Right lobe of liver (tissue), 6 donors: ENCODE measurements around the gene KISS1R. TPM values are rescaled to one million over a fixed set of nuclear protein-coding genes. Genes with fewer than 3 reads are reported as not detected.

Experiments used
- ATAC-seq, 4 donors: fragments of 200-7000 bp; cut with Tn5 transposase; one replicate each; pipeline ENCODE4 v1.9.1; 2020; ENCODE audit warnings: mild to moderate bottlenecking in 4 of 4, moderate library complexity in 4 of 4
- DNase-seq, 3 donors: peaks; one replicate each; pipeline ENCODE4 v3.0.0-alpha.2; 2020
- H3K27ac ChIP-seq, 3 donors: fragments of 200-600 bp; one replicate each; pipeline ENCODE4 v1.8.0; 2022
- H3K27me3 ChIP-seq, 2 donors: fragments of 200-600 bp; one replicate each; pipeline ENCODE4 v1.8.0; 2022
- H3K36me3 ChIP-seq, 4 donors: fragments of 200-600 bp; sonication (generic) in 1 of 4; one replicate each; pipeline versions ENCODE4 v1.5.1 to v1.8.0; 2017 to 2022; ENCODE audit warnings: control low read depth in 1 of 4
- H3K4me1 ChIP-seq, 4 donors: fragments of 200-600 bp; sonication (generic) in 1 of 4; one replicate each; pipeline versions ENCODE4 v1.5.1 to v1.8.0; 2017 to 2022; ENCODE audit warnings: control low read depth in 1 of 4
- H3K4me3 ChIP-seq, 3 donors: fragments of 200-600 bp; one replicate each; pipeline ENCODE4 v1.8.0; 2022
- H3K9me3 ChIP-seq, 4 donors: fragments of 200-600 bp; sonication (generic) in 1 of 4; one replicate each; pipeline versions ENCODE4 v1.5.1 to v1.8.0; 2017 to 2022; ENCODE audit warnings: control low read depth in 1 of 4
- CTCF ChIP-seq, 4 donors: fragments of 200-600 bp in 3 of 4; fragments of 450-650 bp in 1 of 4; IDR thresholded peaks; one replicate each; pipeline versions ENCODE4 v1.5.1 to v1.8.0; 2016 to 2022; ENCODE audit warnings: antibody characterized with exemption in 4 of 4, mild to moderate bottlenecking in 2 of 4
- POLR2A ChIP-seq: fragments of 450-650 bp; IDR thresholded peaks from one replicate; pipeline ENCODE4 v1.6.1; 2017; ENCODE audit warnings: antibody characterized with exemption, mild to moderate bottlenecking
- WGBS: methylation state at CpG from one replicate; pipeline ENCODE4 v1.1.6; 2018; ENCODE audit warnings: low coverage, low lambda C conversion rate; ENCODE audit not compliant: insufficient coverage; ENCODE audit errors: missing lambda C conversion rate; 5-methylcytosine and 5-hydroxymethylcytosine counted together
- intact Hi-C, 2 donors: fragments of 100-400 bp; cut with DNase I; formaldehyde crosslinking; loops; one replicate each; pipeline versions ENCODE4 v1.11.2 to v1.14.1; 2022
- total RNA-seq, 6 experiments: library from RNA; depleted of rRNA in 2 of 6; stranded (reverse); fragments of >200 nt in 2 of 6; fragmentation: NEBNext Ultra II Directional in 3 of 6; extraction: Animal tissue kit (Norgen Biotek cat#: 25700) in 3 of 6; gene quantifications; one replicate each; pipeline versions ENCODE4 v1.1.0 to v1.2.4, GENCODE V29; 2016 to 2023
- donor health status: DM: no; HTN: yes; CAD: no.
- donor health status: DM: no; HTN: no; CAD: no.
- donor health status: DM: no; HTN: no; CAD: no.
- donor health status: DM: no; HTN: yes; CAD: no.
- donor health status: DM: no; HTN: yes; CAD: no.

KISS1R gene
- total RNA-seq, 6 experiments from 2014 or later, result 0.47 TPM; not detected in 5

GRCh38 chr19:953445-954271 is 36.5 kb downstream of the KISS1R start:
- Histone ChIP-seq H3K4me3 (no peak overlapping the region), H3K4me1 (no peaks in the 10 kb centered on the region), H3K27ac (no peak overlapping the region), H3K27me3 (no peaks in the 10 kb centered on the region), H3K9me3 (no peaks in the 10 kb centered on the region), H3K36me3 (no peaks in the 10 kb centered on the region)
- intact Hi-C loops, result no loop called here
- DNase-seq (peak in 1 of 3 donors; percentile 43), ATAC-seq (no peak)
- WGBS, result 54% methylated on average over 22 of the region's 33 CpGs
- TF ChIP-seq POLR2A (no peak), CTCF (IDR thresholded peaks at IDR 0.05) (no peak)

GRCh38 chr19:954272-954671 is 37.1 kb downstream of the KISS1R start:
- no peaks in the 10 kb centered on the region for H3K36me3 ChIP-seq
- no peaks in the 10 kb centered on the region for H3K4me1 ChIP-seq
- TF ChIP-seq POLR2A, result no peak
- no peak for TF ChIP-seq CTCF (IDR thresholded peaks at IDR 0.05)
- intact Hi-C loops, result no loop called here
- 63% methylated on average over 8 of the region's 14 CpGs for WGBS
- no peak overlapping the region for H3K27ac ChIP-seq
- ATAC-seq (no peak), DNase-seq (no peak)
- no peaks in the 10 kb centered on the region for H3K9me3 ChIP-seq
- no peaks in the 10 kb centered on the region for H3K27me3 ChIP-seq
- no peak overlapping the region for H3K4me3 ChIP-seq

- H3K36me3 ChIP-seq, result no peaks in the 10 kb centered on the region
- no peaks in the 10 kb centered on the region for H3K4me1 ChIP-seq
- WGBS, result 92% methylated on average over 10 of the region's 43 CpGs
- ATAC-seq (no peak), DNase-seq (peak in 2 of 3 donors; percentile 40 to 53)
- intact Hi-C loops, result no loop called here
- H3K27ac ChIP-seq, result no peak overlapping the region
- no peaks in the 10 kb centered on the region for H3K9me3 ChIP-seq
- no peak overlapping the region for H3K4me3 ChIP-seq
- H3K27me3 ChIP-seq, result no peaks in the 10 kb centered on the region
- TF ChIP-seq CTCF (IDR thresholded peaks at IDR 0.05), result no peak
- TF ChIP-seq POLR2A, result no peak
These were observed 37.8 kb downstream of the KISS1R start for GRCh38 chr19:954672-955494.

- no peak for TF ChIP-seq CTCF (IDR thresholded peaks at IDR 0.05)
- no peaks in the 10 kb centered on the region for H3K4me1 ChIP-seq
- 87% methylated on average over 23 of the region's 55 CpGs for WGBS
- no peaks in the 10 kb centered on the region for H3K36me3 ChIP-seq
- no peak overlapping the region for H3K27ac ChIP-seq
- H3K27me3 ChIP-seq, result no peaks in the 10 kb centered on the region
- intact Hi-C loops, result no loop called here
- no peak overlapping the region for H3K4me3 ChIP-seq
- DNase-seq (no peak), ATAC-seq (no peak)
- H3K9me3 ChIP-seq, result no peaks in the 10 kb centered on the region
These were observed 39.0 kb downstream of the KISS1R start for GRCh38 chr19:955803-956765.
